Loucy (cell line): ENCODE measurements around the gene CD84.
"Not testable (repeated sequence)": the region's sequence is repeated elsewhere in the genome, so short reads cannot be mapped to it uniquely, and the experiment has no call there.

Source experiments
- H2AFZ ChIP-seq: fragments of 200-600 bp; sonication (generic); 2 replicates; pipeline ENCODE4 v1.6.0; 2016; ENCODE audit warnings: antibody characterized with exemption, mild to moderate bottlenecking, low read length, moderate library complexity
- H3F3A ChIP-seq: fragments of 200-600 bp; 2 replicates; pipeline ENCODE4 v1.6.0; 2016; ENCODE audit warnings: antibody characterized with exemption, low read depth, mild to moderate bottlenecking
- H3K27me3 ChIP-seq: fragments of 200-600 bp; sonication (generic); 2 replicates; pipeline ENCODE4 v1.6.1; 2014; ENCODE audit warnings: low read length, mild to moderate bottlenecking; ENCODE audit not compliant: insufficient read depth, poor library complexity, severe bottlenecking
- H3K36me3 ChIP-seq: fragments of 200-600 bp; sonication (generic); 2 replicates; pipeline ENCODE4 v1.6.1; 2016; ENCODE audit warnings: low read length; ENCODE audit not compliant: insufficient read depth
- H3K4me1 ChIP-seq: fragments of 200-600 bp; sonication (generic); 2 replicates; pipeline ENCODE4 v1.5.1; 2014; ENCODE audit warnings: low read length, mild to moderate bottlenecking; ENCODE audit not compliant: insufficient read depth, poor library complexity, severe bottlenecking
- H3K4me2 ChIP-seq: fragments of 200-600 bp; sonication (generic); 2 replicates; pipeline ENCODE4 v1.6.0; 2014; ENCODE audit warnings: antibody characterized with exemption, low read length, low read depth, mild to moderate bottlenecking; ENCODE audit not compliant: poor library complexity, severe bottlenecking
- H3K4me3 ChIP-seq: fragments of 200-600 bp; sonication (generic); 2 replicates; pipeline ENCODE4 v1.5.1; 2014; ENCODE audit warnings: low read length, mild to moderate bottlenecking, mixed read lengths; ENCODE audit not compliant: poor library complexity, severe bottlenecking
- H3K79me2 ChIP-seq: fragments of 200-600 bp; sonication (generic); 2 replicates; pipeline ENCODE4 v1.6.1; 2014; ENCODE audit warnings: low read length; ENCODE audit not compliant: insufficient read depth
- H3K9ac ChIP-seq: fragments of 200-600 bp; sonication (generic); 2 replicates; pipeline ENCODE4 v1.6.0; 2014; ENCODE audit warnings: mild to moderate bottlenecking, low read depth, low read length, moderate library complexity; ENCODE audit not compliant: poor library complexity, severe bottlenecking
- H3K9me2 ChIP-seq: fragments of 200-600 bp; sonication (generic); replicated peaks from 2 replicates; pipeline ENCODE4 v1.6.1; 2016; ENCODE audit warnings: low read depth, low read length, mixed read lengths
- H3K9me3 ChIP-seq: fragments of 200-600 bp; sonication (generic); 2 replicates; pipeline ENCODE4 v1.6.1; 2014; ENCODE audit warnings: mild to moderate bottlenecking, antibody characterized with exemption, low read length, low read depth; ENCODE audit not compliant: insufficient read depth
- H4K20me1 ChIP-seq: fragments of 200-600 bp; sonication (generic); 2 replicates; pipeline ENCODE4 v1.6.0; 2014; ENCODE audit warnings: antibody characterized with exemption, low read length, mild to moderate bottlenecking; ENCODE audit not compliant: insufficient read depth, poor library complexity, severe bottlenecking
- CTCF ChIP-seq: fragments of 200-600 bp; sonication (generic); conservative IDR thresholded peaks from 2 replicates; pipeline ENCODE4 v1.5.1; 2014; ENCODE audit warnings: mild to moderate bottlenecking, antibody characterized with exemption, low read length
- EZH2phosphoT487 ChIP-seq: fragments of 200-600 bp; IDR thresholded peaks from 2 replicates; pipeline ENCODE4 v1.6.1; 2018; ENCODE audit warnings: antibody characterized with exemption, mild to moderate bottlenecking, moderate library complexity, borderline replicate concordance

CD84 gene

GRCh38 chr1:160520582-160520981, 58.7 kb downstream of the CD84 start:
- Histone ChIP-seq H3K4me3 (no peak overlapping the region), H3K9ac (no peak overlapping the region), H3F3A (peaks cover 6% of the 10 kb centered on the region; the same call in 1 of the 2 replicates), H3K9me2 (no peaks in the 10 kb centered on the region), H3K4me1 (peaks cover 43% of the 10 kb centered on the region), H4K20me1 (no peaks in the 10 kb centered on the region), H3K27me3 (no peaks in the 10 kb centered on the region), H3K4me2 (peak overlapping the region; percentile 56), H2AFZ (no peak overlapping the region), H3K79me2 (no peaks in the 10 kb centered on the region), H3K9me3 (no peaks in the 10 kb centered on the region; the same call in 1 of the 2 replicates), H3K36me3 (no peaks in the 10 kb centered on the region)
- no peak for TF ChIP-seq CTCF
- TF ChIP-seq EZH2phosphoT487, result no peak

GRCh38 chr1:160519642-160520435, 59.5 kb downstream of the CD84 start:
- peaks cover 6% of the 10 kb centered on the region; the same call in 1 of the 2 replicates for H3F3A ChIP-seq
- H3K9me2 ChIP-seq, result no peaks in the 10 kb centered on the region
- peak overlapping the region; percentile 27 for H3K4me3 ChIP-seq
- no peaks in the 10 kb centered on the region for H3K36me3 ChIP-seq
- H4K20me1 ChIP-seq, result no peaks in the 10 kb centered on the region
- H3K9ac ChIP-seq, result no peak overlapping the region
- H3K79me2 ChIP-seq, result no peaks in the 10 kb centered on the region
- no peaks in the 10 kb centered on the region; the same call in 1 of the 2 replicates for H3K9me3 ChIP-seq
- H3K27me3 ChIP-seq, result no peaks in the 10 kb centered on the region
- no peak overlapping the region for H2AFZ ChIP-seq
- H3K4me1 ChIP-seq, result peaks cover 43% of the 10 kb centered on the region
- no peak for TF ChIP-seq EZH2phosphoT487
- TF ChIP-seq CTCF, result peak; percentile 45
- peak overlapping the region; percentile 56 for H3K4me2 ChIP-seq

GRCh38 chr1:160517519-160517918, 61.8 kb downstream of the CD84 start:
- H3K4me3 ChIP-seq, H3K9me2 ChIP-seq, H3F3A ChIP-seq, H3K4me2 ChIP-seq, H3K27me3 ChIP-seq, H3K79me2 ChIP-seq, H3K9ac ChIP-seq, H2AFZ ChIP-seq, H3K9me3 ChIP-seq, H3K36me3 ChIP-seq, H4K20me1 ChIP-seq: not testable (repeated sequence)
- H3K4me1 ChIP-seq, result peaks cover 35% of the 10 kb centered on the region

- not testable (repeated sequence) for H2AFZ ChIP-seq, H3K4me3 ChIP-seq, H3F3A ChIP-seq, H3K9me3 ChIP-seq, H3K79me2 ChIP-seq, H3K9ac ChIP-seq, H3K27me3 ChIP-seq, H3K9me2 ChIP-seq, H4K20me1 ChIP-seq, H3K4me2 ChIP-seq, H3K36me3 ChIP-seq
- H3K4me1 ChIP-seq, result peaks cover 19% of the 10 kb centered on the region
Measured at GRCh38 chr1:160515908-160516307, 63.4 kb downstream of the CD84 start.
